NCI-H2196 (cell line): ENCODE measurements around the gene GKN1.
A peak's percentile ranks its signal among the peaks of the same experiment; 100 is the strongest.

Experiments used
- DNase-seq: peaks from one replicate; lab custom pipeline; 2025; ENCODE audit not compliant: unreplicated experiment; lab: John Stamatoyannopoulos, UW

The GKN1 gene, protein sequence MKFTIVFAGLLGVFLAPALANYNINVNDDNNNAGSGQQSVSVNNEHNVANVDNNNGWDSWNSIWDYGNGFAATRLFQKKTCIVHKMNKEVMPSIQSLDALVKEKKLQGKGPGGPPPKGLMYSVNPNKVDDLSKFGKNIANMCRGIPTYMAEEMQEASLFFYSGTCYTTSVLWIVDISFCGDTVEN

GRCh38 chr2:68974251-68974650, at the start of gene GKN1:
Gene GKN1 (plus strand): TSS chr2:68974636. CDS start chr2:68974678, 42 bp downstream.
- no peak for DNase-seq

- DNase-seq, result peak; percentile 54
Observed at GRCh38 chr2:68925295-68925896, 49.0 kb upstream of the GKN1 start.

DNA sequence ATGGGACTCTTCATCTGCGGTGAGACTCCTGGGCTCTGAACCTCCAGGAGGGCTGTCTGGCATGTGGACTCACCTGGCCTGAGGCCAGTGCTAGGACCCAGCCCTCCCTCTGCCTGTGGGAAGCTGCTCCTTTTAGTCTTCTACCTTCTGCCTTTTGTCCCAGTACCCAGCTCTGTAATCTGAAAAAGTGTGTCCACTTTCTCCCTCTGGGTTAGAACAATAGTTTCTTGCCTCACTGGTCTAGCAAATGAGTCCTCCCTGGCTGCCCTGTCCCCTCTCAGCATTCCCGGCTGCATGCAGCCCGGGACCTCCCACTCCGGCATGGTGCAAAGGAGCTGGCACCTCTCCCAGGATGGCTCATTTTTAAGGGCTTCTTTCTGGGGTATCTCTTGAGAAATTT, 47.6 kb upstream of the GKN1 start:
- DNase-seq, result no peak

GRCh38 chr2:68931149-68931711, 43.2 kb upstream of the GKN1 start:
- DNase-seq, result no peak

- no peak for DNase-seq
Observed at GRCh38 chr2:68931799-68932198, 42.6 kb upstream of the GKN1 start.

DNA sequence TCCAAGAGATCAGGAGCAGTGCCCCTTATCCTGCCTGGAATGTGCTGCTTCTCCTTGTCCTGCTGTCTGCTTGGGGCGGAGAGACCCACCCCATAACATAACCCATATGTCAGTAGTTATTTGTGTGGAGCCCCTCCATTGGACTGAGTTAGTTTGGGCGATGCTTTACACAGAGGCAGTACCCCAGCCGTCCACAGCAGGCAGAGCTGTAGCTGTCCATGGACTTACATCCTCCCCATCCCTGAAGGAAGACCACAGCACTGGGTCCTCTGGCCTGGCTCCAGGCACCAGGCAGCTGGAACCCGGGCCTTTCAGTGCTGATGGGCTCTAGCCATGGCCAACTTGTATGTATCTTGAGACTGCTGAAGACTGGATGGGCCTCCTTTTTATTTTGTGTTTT, 42.0 kb upstream of the GKN1 start:
- DNase-seq, result no peak

DNA sequence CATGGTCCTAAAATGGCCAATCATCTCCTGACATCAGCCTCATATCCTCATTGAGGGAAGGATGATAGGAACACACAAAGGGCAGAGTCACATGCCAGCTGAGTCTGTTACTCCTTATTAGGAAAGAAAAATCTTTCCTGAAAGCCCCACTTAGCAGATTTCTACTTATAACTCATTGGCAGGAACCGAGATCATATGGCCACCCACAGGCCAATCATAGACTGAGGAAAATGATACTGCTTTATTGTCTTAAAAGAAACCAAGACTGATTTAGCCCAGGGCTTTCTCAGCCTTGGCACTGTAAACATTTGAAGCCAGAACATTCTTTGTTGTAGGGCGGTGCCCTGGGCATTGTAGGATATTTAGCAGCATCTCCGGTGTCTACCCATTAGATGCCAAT, 40.4 kb upstream of the GKN1 start:
- DNase-seq, result no peak

- DNase-seq, result no peak
Observed at GRCh38 chr2:68935471-68935870, 39.0 kb upstream of the GKN1 start.

DNA sequence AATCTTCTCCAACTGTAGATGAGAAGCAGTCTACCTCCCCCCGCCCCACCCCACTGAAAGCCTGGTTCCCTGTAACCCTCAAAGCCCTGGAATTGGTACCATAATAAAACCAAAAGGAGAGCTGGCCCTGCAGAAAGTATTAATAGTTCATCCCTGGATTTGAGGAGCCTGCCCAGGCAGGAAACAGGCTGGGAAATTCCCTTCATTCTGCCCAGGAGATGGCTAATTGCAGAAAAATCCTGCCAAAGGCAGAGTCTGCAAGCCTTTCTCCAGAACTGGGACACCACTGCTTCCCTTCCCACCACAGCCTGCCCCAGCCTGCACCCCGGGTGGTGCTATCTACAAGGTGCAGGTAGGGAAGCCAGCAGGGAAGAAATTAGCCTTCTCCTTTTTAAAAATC, 38.0 kb upstream of the GKN1 start:
- DNase-seq, result no peak

- DNase-seq, result no peak
Observed at GRCh38 chr2:68936889-68937288, 37.5 kb upstream of the GKN1 start.

- DNase-seq, result no peak
Observed at GRCh38 chr2:68937346-68938055, 36.9 kb upstream of the GKN1 start.

GRCh38 chr2:68938938-68939337, 35.5 kb upstream of the GKN1 start:
- DNase-seq, result no peak

DNA sequence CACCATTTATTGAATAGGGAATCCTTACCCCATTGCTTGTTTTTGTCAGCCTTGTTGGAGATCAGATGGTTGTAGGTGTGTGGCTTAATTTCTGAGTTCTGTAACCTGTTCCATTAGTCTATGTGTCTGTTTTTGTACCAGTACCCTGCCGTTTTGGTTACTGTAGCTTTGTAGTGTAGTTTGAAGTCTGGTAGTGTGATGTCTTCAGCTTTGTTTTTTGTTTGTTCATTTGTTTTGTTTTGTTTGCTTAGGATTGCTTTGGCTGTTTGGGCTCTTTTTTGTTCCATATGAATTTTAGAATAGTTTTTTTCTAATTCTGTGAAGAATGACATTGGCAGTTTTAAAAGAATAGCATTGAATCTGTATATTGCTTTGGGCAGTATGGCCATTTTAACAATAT, 34.5 kb upstream of the GKN1 start:
- DNase-seq, result no peak

DNA sequence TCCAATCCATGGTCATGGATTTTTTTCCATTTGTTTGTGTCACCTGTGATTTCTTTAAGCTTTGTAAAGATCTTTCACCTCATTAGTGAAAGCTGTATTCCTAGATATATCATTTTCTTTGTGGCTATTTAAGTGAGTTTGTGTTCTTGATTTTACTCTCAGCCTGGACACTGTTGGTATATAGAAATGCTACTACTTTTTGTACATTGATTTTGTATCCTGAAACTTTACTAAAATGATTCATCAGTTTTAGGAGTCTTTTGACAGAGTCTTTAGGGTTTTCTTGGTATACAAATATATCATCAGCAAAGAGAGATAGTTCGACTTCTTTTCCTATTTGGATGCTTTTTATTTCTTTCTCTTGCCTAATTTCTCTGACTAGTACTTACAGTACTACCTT, 34.1 kb upstream of the GKN1 start:
- no peak for DNase-seq

DNA sequence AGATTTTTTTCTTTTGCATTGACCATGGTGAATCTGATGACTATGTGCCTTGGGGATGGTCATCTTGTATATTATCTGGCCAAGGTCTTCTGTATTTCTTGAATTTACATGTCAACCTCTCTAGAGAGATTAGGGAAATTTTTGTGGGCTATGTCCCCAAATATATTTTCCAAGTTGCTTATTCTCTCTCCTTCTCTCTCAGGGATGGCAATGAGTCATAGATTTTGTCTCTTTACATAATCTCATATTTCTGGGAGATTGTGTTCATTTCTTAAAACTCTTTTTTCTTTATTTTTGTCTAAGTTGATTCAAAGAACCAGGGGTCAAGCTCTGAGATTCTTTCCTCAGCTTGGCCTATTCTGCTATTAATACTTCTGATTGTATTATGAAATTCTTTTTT, 31.6 kb upstream of the GKN1 start:
- DNase-seq, result no peak

DNA sequence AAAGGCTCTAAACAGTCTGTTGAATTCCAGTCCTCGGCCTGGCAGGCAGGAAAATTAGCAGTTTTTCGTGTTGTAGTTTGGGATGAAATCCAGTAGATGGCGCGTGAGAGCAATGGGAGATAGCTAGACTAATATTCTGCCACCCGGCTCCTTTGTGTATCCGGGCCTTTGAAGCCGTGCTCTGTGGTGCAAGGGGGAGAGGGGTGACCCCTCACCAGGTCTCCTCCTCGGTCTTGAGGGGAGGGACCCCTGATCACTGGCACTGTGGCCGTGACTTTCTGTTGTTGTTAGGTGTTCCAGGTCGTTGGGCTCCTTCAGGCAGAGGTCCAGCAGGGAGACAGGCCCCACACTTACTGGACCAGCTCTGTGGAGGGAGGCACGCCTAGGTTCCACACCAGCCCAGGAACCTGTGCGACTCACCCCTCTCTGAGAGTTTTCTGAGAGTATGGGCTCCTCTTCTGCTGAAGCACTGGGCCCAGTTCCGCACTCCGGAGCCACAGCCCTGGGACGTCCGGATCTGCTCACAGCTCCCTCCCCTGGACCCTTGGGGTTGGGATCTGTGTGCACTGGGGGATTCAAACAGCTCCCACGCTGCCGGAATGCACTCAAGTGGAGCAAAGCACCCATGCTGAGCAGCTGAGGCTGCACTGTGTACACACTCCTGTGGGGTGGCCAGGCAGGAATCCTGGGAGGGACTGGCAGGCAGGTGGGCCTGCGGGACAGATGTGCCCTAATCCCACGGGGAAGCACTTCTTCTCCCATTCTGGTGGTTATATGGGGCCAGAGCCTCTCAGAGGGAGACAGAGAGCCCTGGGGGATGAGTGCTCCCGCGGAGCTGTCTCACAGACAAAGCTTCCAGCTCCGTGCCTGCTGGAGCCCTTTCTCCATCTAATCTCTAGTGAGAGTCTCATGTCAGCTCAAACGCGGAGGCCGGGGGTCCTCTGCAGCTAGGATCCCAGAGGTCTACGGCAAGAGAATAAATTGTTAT, 30.6 kb upstream of the GKN1 start:
- peak; percentile 51 for DNase-seq

DNA sequence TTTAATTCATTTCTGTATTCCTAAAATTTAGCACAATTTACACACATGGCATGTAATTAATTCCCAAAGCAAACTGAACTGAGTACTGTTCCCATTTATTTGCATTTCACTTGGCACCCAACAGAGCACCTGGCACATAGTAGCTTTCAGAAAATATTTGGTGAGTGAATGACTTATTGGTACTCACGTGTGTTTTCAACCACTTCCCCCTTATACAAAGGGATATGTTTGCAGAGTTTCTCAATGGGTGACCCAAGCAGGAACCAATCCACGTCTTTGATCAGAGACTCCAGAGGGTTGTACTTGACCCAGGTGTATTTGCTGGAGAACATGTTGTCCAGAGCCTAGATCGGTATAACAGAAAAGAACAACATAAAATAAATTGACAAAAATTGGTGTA, 28.3 kb upstream of the GKN1 start:
- peak; percentile 55 for DNase-seq

GRCh38 chr2:68948710-68949109, 25.7 kb upstream of the GKN1 start:
- DNase-seq, result no peak

DNA sequence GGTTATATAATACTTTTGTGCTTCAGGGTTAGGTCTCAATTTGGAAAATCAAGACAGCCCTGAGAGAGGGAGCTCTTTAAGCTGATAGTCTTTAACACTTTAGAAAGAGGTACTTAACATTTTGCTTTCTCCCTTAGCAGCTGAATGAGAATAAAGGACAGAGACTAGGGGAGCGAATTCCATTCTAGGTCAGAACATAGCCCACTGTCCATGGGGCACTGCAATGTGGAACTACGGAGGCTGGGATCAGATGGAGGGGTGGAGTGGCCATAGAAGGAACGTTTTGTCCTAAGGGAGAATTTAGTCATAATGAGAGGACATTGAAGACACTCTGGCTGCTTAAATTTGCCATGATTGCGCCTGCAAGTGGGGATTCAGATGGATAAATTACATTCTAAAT, 22.5 kb upstream of the GKN1 start:
- DNase-seq, result no peak

DNA sequence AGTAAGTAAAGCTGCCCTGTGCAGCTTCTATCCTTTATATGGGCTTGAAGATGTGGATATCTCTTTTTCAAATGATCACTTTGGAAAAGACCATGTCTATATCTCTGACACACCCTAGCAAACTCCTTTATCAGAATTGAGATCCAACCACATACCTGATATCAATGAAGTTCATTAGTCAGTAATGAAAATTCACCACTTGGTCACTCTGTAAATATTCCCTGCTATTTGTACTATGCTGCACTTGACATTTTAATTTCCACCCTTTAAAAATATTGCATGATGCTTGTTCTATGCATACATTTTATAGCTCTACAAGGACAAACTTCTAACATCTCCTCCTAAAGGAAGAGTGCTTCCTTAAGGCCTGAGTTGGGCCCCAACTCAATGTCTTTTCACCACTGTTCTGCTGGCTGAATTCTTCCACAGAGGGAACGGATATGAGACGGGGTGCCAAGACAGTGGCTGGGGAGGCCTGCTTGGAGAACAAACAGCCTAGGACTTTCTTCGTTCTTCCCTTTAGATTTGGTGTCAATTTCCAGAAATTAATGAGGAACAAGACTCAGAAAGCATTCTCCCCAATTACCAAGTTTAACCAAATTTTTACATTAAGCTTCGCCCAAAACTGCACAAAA, 21.4 kb upstream of the GKN1 start, which contains the start of gene GKN2:
Gene GKN2, minus strand, starts transcription at position 7 of the 635 bp plus-strand sequence. CDS start 32 bp downstream, outside the sequence.
- no peak for DNase-seq
